ENCODE results near the gene BBLN. TPM values are rescaled to one million over a fixed set of nuclear protein-coding genes. Genes with fewer than 3 reads are reported as not detected.

BBLN gene
- total RNA-seq, 2 donors from 2014 or later, result 65.7 to 82.1 TPM

GRCh38 chr9:128123451-128124080, 36.5 kb upstream of the BBLN start:
- peaks cover 21% of the 10 kb centered on the region for H3K36me3 Mint-ChIP-seq (ENCODE audit: low read depth)
- H3K27me3 ChIP-seq (ENCODE audit: control insufficient read depth, insufficient read depth, low read length, poor library complexity, severe bottlenecking), result no peaks in the 10 kb centered on the region
- WGBS, 2 experiments (ENCODE audit: insufficient coverage in 1 of 2, insufficient read length in 1 of 2), result 94 to 95% methylated on average over 9 to 21 of the region's 21 CpGs
- no peaks in the 10 kb centered on the region for H3K4me1 ChIP-seq (ENCODE audit: control insufficient read depth, insufficient read depth, low read length)
- H3K4me1 Mint-ChIP-seq, result peaks cover 7% of the 10 kb centered on the region
- no peak overlapping the region for H3K4me3 Mint-ChIP-seq
- H3K27ac ChIP-seq (ENCODE audit: low read depth, low read length), result no peak overlapping the region
- H3K9me3 Mint-ChIP-seq, result peaks cover 2% of the 10 kb centered on the region
- TF ChIP-seq CTCF (conservative IDR thresholded peaks at IDR 0.05), result no peak
- no peaks in the 10 kb centered on the region for H3K9me3 ChIP-seq (ENCODE audit: control insufficient read depth, low read length)
- peaks cover 21% of the 10 kb centered on the region for H3K36me3 ChIP-seq (ENCODE audit: control insufficient read depth, insufficient read depth, low read length)
- H3K9ac ChIP-seq (ENCODE audit: extremely low read depth, low read length, poor library complexity, severe bottlenecking), result no peak overlapping the region
- no peak overlapping the region for H3K27ac Mint-ChIP-seq
- H3K27me3 Mint-ChIP-seq (ENCODE audit: insufficient read depth), result peaks cover 4% of the 10 kb centered on the region
- DNase-seq, result no peak
- H3K4me3 ChIP-seq (ENCODE audit: low read length), result no peak overlapping the region

- Histone ChIP-seq H3K9ac (ENCODE audit: extremely low read depth, low read length, poor library complexity, severe bottlenecking) (no peak overlapping the region), H3K27ac (ENCODE audit: low read depth, low read length) (no peak overlapping the region), H3K4me1 (ENCODE audit: control insufficient read depth, insufficient read depth, low read length) (no peaks in the 10 kb centered on the region), H3K36me3 (ENCODE audit: control insufficient read depth, insufficient read depth, low read length) (peaks cover 21% of the 10 kb centered on the region), H3K4me3 (ENCODE audit: low read length) (no peak overlapping the region), H3K9me3 (ENCODE audit: control insufficient read depth, low read length) (no peaks in the 10 kb centered on the region), H3K27me3 (ENCODE audit: control insufficient read depth, insufficient read depth, low read length, poor library complexity, severe bottlenecking) (no peaks in the 10 kb centered on the region)
- Mint-ChIP-seq H3K27ac (no peak overlapping the region), H3K9me3 (peaks cover 9% of the 10 kb centered on the region), H3K4me1 (peaks cover 7% of the 10 kb centered on the region), H3K4me3 (no peak overlapping the region), H3K27me3 (ENCODE audit: insufficient read depth) (peaks cover 10% of the 10 kb centered on the region), H3K36me3 (ENCODE audit: low read depth) (peaks cover 21% of the 10 kb centered on the region)
- DNase-seq, result no peak
- TF ChIP-seq CTCF (conservative IDR thresholded peaks at IDR 0.05), result no peak
- WGBS, 2 experiments (ENCODE audit: insufficient coverage in 1 of 2, insufficient read length in 1 of 2), result 90 to 93% methylated on average over 2 to 8 of the region's 8 CpGs
These were observed 35.6 kb upstream of the BBLN start for GRCh38 chr9:128124451-128124850.

GRCh38 chr9:128124873-128125579, 35.0 kb upstream of the BBLN start:
- peak; percentile 80 for TF ChIP-seq CTCF (conservative IDR thresholded peaks at IDR 0.05)
- H3K36me3 Mint-ChIP-seq (ENCODE audit: low read depth), result peaks cover 21% of the 10 kb centered on the region
- 82 to 84% methylated on average over 12 to 16 of the region's 16 CpGs for WGBS, 2 experiments (ENCODE audit: insufficient coverage in 1 of 2, insufficient read length in 1 of 2)
- no peak overlapping the region for H3K27ac Mint-ChIP-seq
- no peak overlapping the region for H3K27ac ChIP-seq (ENCODE audit: low read depth, low read length)
- no peaks in the 10 kb centered on the region for H3K27me3 ChIP-seq (ENCODE audit: control insufficient read depth, insufficient read depth, low read length, poor library complexity, severe bottlenecking)
- peaks cover 12% of the 10 kb centered on the region for H3K27me3 Mint-ChIP-seq (ENCODE audit: insufficient read depth)
- peaks cover 7% of the 10 kb centered on the region for H3K4me1 Mint-ChIP-seq
- no peaks in the 10 kb centered on the region for H3K4me1 ChIP-seq (ENCODE audit: control insufficient read depth, insufficient read depth, low read length)
- H3K4me3 ChIP-seq (ENCODE audit: low read length), result no peak overlapping the region
- peak overlapping the region; percentile 91 for H3K4me3 Mint-ChIP-seq
- H3K9ac ChIP-seq (ENCODE audit: extremely low read depth, low read length, poor library complexity, severe bottlenecking), result no peak overlapping the region
- peak; percentile 95 for DNase-seq
- H3K9me3 Mint-ChIP-seq, result peaks cover 14% of the 10 kb centered on the region
- H3K9me3 ChIP-seq (ENCODE audit: control insufficient read depth, low read length), result no peaks in the 10 kb centered on the region
- H3K36me3 ChIP-seq (ENCODE audit: control insufficient read depth, insufficient read depth, low read length), result peaks cover 21% of the 10 kb centered on the region

All from endodermal cell (in vitro differentiated cells).